GM19035 (cell line): ENCODE results near the gene SLC35D3.
"Not testable (repeated sequence)": the region's sequence is repeated elsewhere in the genome, so short reads cannot be mapped to it uniquely, and the experiment has no call there.

ENCODE experiments used
- ATAC-seq: cut with Tn5 transposase; IDR thresholded peaks from one replicate; pipeline ENCODE4 v1.9.1; 2021; ENCODE audit not compliant: unreplicated experiment

Gene SLC35D3

DNA sequence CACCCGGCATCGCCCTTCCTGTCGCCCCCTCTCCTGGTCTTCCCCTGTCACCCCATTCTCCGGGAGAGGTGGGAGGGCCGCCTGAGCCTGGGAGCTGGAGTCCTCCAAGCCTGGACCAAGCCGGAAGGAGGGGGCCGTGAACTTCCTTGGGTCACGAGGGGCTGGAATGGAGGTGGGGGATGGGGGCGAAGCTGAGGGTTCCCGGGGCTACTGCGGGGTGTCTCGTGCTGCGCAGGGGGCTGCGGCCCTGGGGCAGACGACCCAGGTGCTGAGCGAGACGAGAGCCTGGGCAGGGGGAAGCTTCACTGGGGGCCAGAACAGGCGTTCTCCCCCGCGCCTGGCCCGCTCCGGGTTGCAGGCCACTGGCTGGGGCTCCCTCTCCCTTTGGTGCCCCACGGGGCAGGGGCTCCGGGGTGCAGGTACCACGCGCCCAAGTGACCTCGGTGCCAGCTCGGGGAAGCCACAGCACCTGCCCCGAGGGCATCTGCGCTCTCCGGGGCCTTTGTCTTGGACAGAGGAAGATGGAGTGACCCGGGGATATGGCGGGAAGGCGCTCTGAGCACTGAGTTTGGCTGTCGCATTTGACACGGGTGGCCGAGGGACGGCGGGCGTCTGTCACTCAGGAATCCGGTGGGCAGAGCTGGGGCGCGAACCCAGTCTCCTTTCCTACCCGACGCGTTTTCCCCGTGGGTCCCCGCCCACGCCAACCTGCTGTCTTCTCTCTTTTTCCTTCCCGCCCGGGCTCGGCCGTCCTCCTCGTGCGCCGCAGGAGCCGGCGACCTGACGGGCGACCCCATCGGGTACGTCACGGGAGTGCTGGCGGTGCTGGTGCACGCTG, 1.2 kb downstream of the SLC35D3 start:
- no peak for ATAC-seq

DNA sequence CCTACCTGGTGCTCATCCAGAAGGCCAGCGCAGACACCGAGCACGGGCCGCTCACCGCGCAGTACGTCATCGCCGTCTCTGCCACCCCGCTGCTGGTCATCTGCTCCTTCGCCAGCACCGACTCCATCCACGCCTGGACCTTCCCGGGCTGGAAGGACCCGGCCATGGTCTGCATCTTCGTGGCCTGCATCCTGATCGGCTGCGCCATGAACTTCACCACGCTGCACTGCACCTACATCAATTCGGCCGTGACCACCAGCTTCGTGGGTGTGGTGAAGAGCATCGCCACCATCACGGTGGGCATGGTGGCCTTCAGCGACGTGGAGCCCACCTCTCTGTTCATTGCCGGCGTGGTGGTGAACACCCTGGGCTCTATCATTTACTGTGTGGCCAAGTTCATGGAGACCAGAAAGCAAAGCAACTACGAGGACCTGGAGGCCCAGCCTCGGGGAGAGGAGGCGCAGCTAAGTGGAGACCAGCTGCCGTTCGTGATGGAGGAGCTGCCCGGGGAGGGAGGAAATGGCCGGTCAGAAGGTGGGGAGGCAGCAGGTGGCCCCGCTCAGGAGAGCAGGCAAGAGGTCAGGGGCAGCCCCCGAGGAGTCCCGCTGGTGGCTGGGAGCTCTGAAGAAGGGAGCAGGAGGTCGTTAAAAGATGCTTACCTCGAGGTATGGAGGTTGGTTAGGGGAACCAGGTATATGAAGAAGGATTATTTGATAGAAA, 2.0 kb downstream of the SLC35D3 start:
- no peak for ATAC-seq

GRCh38 chr6:136926383-136926782, 4.3 kb downstream of the SLC35D3 start:
- ATAC-seq: no peak

DNA sequence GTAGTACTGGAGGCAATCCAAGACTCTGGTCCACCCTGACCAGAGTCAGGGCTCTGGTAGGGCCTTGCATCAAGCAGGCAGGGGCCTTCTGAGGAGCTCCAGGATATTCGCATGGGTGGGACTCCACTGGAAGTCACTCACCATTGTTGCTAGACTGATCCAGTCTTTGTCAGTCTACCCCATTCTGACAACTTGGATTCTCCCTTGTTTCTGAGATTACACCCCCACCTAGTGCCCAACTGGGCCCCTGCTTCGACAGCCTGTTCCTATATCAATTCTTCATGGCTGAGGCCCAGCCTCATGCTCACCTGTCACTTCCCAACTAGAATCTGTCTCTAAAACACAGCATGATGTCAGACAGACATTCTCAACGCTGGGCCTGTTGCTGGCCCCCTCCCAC, 5.2 kb downstream of the SLC35D3 start:
- ATAC-seq: no peak

DNA sequence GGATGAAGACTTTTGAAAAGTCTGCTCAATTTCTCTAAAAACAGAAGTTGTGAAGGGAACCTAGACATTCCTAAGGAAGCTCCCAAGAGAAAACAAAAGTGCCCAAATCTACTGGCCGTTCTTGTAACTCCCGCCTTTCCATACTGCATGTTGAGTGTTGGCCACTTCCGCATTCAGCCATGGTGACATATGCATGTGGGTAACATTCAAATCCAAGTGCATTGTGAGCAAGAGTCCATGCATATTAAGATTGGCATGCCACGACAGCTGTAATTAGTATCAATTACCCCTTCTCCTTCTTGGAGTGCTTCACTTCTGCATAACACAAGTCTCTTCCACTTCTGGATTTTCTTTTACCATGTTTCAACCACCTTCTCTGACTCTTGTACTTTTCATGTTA, 8.4 kb downstream of the SLC35D3 start:
- ATAC-seq: no peak

- ATAC-seq: no peak
These were observed 10.5 kb downstream of the SLC35D3 start for GRCh38 chr6:136932599-136932998.

DNA sequence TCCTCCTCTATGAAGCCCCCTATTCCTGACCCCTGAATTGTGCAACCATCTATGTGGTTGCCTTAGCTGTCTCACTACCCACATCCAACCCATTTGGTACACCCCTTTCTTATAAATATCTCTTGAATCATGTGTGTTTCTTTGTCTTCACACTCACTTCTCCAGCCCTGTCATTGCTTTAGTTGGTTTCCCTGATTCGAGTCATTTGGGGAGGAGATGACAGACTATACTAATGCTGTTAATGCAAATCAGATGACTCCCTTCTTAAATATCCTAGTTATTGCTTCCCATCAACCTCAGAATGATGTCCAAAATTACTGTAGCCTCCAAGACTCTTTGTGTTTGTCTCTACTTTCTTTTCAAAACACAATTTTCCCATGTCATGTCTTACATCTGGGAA, 23.0 kb downstream of the SLC35D3 start:
- no peak for ATAC-seq

DNA sequence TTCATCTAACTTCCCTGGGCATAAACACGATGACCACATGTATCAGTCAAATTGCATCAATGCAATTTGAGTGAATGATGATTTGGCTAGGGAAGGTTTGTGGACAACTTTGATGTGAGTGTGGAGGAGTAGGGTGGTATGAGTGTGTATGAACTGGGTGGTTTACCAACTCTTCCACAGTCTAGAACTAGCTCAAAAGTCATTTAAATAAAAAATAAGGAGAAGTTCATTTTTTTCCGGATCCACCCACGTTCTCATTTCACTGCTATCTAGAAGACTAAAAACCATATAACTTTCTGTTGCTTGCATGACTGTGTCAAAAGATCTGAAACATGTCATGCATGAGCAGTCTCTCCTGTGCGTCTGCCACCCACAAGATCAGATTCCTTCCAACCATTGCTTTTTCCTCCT, 23.6 kb downstream of the SLC35D3 start:
- ATAC-seq: no peak

DNA sequence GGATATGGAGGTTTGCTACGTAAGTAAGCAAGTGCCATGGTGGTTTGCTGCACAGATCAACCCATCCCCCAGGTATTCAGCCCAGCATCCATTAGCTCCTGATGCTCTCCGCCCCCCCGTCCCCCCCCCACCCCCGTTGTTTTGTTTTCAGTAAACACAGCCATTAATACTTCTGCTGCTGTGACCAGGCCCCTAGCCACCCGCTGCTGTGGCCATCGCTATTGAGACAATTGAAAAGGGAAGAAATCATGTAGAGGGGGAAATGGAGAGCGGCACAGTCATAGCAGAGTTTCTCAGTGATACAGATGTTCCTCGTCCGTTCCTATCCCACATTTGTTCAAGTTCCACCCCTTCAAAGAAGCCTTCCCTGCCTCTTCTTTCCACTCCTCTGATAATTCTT, 24.9 kb downstream of the SLC35D3 start:
- ATAC-seq: no peak

DNA sequence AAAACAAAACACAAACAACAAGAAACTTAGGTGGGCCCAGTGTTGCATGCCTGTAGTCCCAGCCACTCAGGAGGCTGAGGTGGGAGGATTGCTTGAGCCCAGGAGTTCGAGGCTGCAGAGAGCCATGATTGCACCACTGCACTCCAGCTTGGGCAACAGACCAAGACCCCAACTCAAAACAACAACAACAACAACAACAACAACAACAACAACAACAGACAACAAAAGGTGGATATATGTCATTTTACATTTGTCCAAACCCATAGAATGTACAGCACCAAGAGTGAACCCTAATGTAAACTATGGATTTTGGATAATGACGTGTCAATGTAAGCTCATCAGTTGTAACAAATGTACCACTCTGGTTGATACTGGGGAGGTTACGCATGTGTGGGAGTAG, 27.9 kb downstream of the SLC35D3 start:
- ATAC-seq: not testable (repeated sequence)

DNA sequence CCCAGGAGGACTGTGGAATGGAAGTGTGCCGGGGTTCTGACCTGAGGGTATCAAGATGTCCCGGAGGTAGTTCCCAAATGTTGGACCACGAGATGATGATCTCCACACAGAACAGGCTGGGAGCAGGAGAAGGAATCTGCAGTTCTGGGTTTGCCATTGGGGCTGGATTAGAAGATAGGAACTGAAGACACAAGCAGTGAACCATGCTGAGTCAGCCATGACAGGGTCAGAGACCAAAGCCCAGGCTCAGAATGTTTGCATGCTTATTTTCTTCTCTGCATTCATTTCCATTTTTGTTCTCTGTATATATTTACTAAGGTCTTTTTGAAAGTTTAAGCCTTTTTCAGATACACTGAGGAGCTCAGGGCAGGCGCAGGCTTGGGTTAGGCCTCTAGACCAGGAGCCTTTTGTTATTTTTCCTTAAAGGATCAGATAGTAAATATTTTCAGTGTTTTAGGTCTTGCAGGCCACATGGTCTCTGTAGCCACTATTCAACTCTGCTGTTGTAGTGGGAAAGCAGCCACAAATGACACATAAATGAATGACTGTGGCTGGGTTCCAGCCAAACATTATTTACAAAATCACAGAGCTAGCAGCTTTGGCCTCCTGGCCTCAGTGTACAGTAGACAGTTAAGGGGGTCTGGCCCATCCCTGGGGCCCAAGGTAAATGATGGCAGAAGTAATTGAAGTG, 28.5 kb downstream of the SLC35D3 start:
- ATAC-seq: no peak

GRCh38 chr6:136952714-136953260, 30.7 kb downstream of the SLC35D3 start:
- no peak for ATAC-seq

DNA sequence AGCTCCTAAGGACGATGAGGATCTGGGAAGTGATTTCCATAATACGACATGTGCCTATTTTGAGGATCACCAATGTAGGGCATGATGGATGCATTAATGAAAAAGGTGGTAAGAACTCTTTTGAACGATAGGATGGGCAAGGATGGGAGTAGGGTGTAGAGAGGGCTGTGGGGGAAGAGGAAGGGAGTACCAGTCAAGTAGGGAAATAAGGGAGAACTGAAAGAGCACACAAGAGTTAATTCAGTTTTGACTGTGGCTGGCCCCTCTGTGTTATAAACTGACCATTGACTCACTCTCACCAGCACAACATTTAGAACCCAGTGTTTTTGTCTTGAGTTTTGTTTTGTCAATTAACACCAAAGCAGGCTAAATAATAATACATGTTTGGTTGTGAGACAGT, 33.0 kb downstream of the SLC35D3 start:
- ATAC-seq: no peak

- no peak for ATAC-seq
These were observed 34.8 kb downstream of the SLC35D3 start for GRCh38 chr6:136956590-136957544.

DNA sequence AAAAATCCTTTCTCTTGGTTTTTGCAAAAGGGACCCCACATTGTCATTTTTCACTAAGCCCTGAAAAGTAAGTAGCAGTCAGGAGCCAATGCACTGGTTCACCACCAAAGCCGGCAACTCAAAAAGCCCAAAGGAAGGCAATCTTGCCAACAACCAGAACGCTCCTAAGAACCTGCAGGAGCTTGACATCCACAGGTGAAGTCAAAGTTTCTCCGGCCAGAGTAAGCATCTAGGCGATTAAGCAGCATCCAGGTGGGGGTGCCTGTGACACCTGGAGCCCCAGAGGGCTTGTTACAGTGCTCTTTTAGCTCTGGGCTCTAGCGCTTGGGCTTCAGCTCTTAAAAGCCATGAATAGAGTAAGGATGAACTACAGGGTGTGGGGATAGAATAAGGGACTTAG, 36.1 kb downstream of the SLC35D3 start:
- ATAC-seq: no peak

- ATAC-seq: no peak
These were observed 37.4 kb downstream of the SLC35D3 start for GRCh38 chr6:136959471-136959891.

- ATAC-seq: not testable (repeated sequence)
These were observed 37.8 kb downstream of the SLC35D3 start for GRCh38 chr6:136959935-136960334.

DNA sequence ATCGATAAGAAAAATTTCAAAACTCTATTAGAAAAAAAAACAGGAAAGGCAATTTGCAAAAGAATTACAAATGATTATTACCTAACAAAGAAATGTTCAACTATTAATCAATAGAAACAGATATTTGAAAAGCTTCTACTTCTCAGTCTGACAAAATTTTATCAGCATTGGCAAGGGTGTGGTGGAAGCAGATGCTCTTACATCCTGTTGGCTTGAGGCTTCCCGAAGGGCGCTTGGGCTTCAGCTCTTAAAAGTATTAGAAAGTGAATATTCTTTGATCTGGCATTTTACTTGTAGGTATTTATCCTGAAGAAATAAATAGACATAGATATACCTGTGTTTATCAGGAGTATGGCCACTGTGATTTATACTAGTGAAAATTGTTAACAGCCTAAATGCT, 38.7 kb downstream of the SLC35D3 start:
- ATAC-seq: no peak

- no peak for ATAC-seq
These were observed 39.7 kb downstream of the SLC35D3 start for GRCh38 chr6:136961848-136962247.

GRCh38 chr6:136962661-136963060, 40.6 kb downstream of the SLC35D3 start:
- no peak for ATAC-seq
